OCI-LY1 (cell line): ENCODE measurements around the gene MFSD8.

ENCODE experiments used
- H2AFZ ChIP-seq: fragments of 200-600 bp; sonication (generic), shearing (Covaris generic); 2 replicates; pipeline ENCODE4 v1.6.0; 2014; ENCODE audit warnings: antibody characterized with exemption, mild to moderate bottlenecking, low read length
- H3F3A ChIP-seq: fragments of 200-600 bp; sonication (generic), shearing (Covaris generic); 2 replicates; pipeline ENCODE4 v1.6.0; 2014; ENCODE audit warnings: mild to moderate bottlenecking, antibody characterized with exemption, low read length, moderate library complexity; ENCODE audit not compliant: insufficient read depth
- H3K27ac ChIP-seq: fragments of 200-600 bp; sonication (generic); 2 replicates; pipeline ENCODE4 v1.5.1; 2014; ENCODE audit warnings: low read length, mixed run types, mild to moderate bottlenecking, low read depth; ENCODE audit not compliant: poor library complexity, severe bottlenecking
- H3K27me3 ChIP-seq: fragments of 200-600 bp; sonication (generic); 2 replicates; pipeline ENCODE4 v1.6.0; 2014; ENCODE audit warnings: antibody characterized with exemption, mild to moderate bottlenecking, low read length, moderate library complexity; ENCODE audit not compliant: insufficient read depth
- H3K36me3 ChIP-seq: fragments of 200-600 bp; sonication (generic); 2 replicates; pipeline ENCODE4 v1.6.1; 2014; ENCODE audit warnings: mild to moderate bottlenecking, antibody characterized with exemption, low read length, moderate library complexity, mixed read lengths; ENCODE audit not compliant: insufficient read depth
- H3K4me1 ChIP-seq: fragments of 200-600 bp; sonication (generic); 2 replicates; pipeline ENCODE4 v1.5.1; 2014; ENCODE audit warnings: mild to moderate bottlenecking, low read length, moderate library complexity; ENCODE audit not compliant: insufficient read depth, severe bottlenecking
- H3K4me2 ChIP-seq: fragments of 200-600 bp; sonication (generic), shearing (Covaris generic); 2 replicates; pipeline ENCODE4 v1.6.1; 2014; ENCODE audit warnings: low read length
- H3K4me3 ChIP-seq: fragments of 200-600 bp; sonication (generic); 2 replicates; pipeline ENCODE4 v1.5.1; 2014; ENCODE audit warnings: low read length, low read depth, mild to moderate bottlenecking, mixed read lengths; ENCODE audit not compliant: poor library complexity, severe bottlenecking
- H3K79me2 ChIP-seq: fragments of 200-600 bp; shearing (Covaris generic); 2 replicates; pipeline ENCODE4 v1.6.1; 2016; ENCODE audit warnings: mixed run types, low read length, mixed read lengths; ENCODE audit not compliant: insufficient read depth
- H3K9ac ChIP-seq: fragments of 200-600 bp; sonication (generic), shearing (Covaris generic); 2 replicates; pipeline ENCODE4 v1.6.1; 2014; ENCODE audit warnings: mild to moderate bottlenecking, low read length, mixed read lengths
- H3K9me2 ChIP-seq: fragments of 200-600 bp; sonication (generic), shearing (Covaris generic); 2 replicates; pipeline ENCODE4 v1.6.1; 2014; ENCODE audit warnings: low read depth, mild to moderate bottlenecking, low read length, mixed read lengths
- H3K9me3 ChIP-seq: fragments of 200-600 bp; shearing (Covaris generic); 2 replicates; pipeline ENCODE4 v1.6.1; 2014; ENCODE audit warnings: low read length, mixed read lengths
- H4K20me1 ChIP-seq: fragments of 200-600 bp; sonication (generic), shearing (Covaris generic); 2 replicates; pipeline ENCODE4 v1.6.0; 2016; ENCODE audit warnings: mild to moderate bottlenecking, low read length; ENCODE audit not compliant: insufficient read depth
- EZH2 ChIP-seq: fragments of 200-600 bp; sonication (generic), shearing (Covaris generic); IDR thresholded peaks from 2 replicates; pipeline ENCODE4 v1.8.0; 2017; ENCODE audit warnings: borderline replicate concordance, mixed run types, mild to moderate bottlenecking, antibody characterized with exemption, low read length, moderate library complexity, mixed read lengths
- TF ChIP-seq, protein P1 (sequence below): fragments of 200-600 bp; sonication (generic), shearing (Covaris generic); IDR thresholded peaks from 2 replicates; pipeline ENCODE4 v1.5.1; 2017; ENCODE audit warnings: mild to moderate bottlenecking, antibody characterized with exemption, low read length, moderate library complexity, mixed read lengths

MFSD8 gene

DNA sequence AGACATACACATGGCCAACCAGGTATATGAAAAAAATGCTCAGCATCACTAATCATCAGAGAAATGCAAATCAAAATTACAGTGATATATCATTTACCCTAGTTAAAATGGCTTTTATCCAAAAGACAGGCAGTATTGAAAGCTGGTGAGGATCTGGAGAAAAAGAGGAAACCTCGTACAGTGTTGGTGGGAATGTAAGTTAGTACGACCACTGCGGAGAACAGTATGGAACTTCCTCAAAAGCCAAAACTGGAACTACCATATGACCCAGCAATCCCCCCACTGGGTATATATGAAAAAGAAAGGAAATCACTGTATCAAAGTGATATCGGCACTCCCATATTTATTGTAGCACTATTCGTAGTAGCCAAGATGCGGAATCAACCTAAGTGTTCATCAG lies 23.7 kb upstream of the MFSD8 start:
- H3K36me3 ChIP-seq = peaks cover 37% of the 10 kb centered on the region
- no peak overlapping the region for H3K4me2 ChIP-seq
- no peak overlapping the region for H2AFZ ChIP-seq
- H3K4me3 ChIP-seq = no peak overlapping the region
- H4K20me1 ChIP-seq = no peaks in the 10 kb centered on the region
- H3K79me2 ChIP-seq = no peaks in the 10 kb centered on the region
- H3K27me3 ChIP-seq = no peaks in the 10 kb centered on the region
- no peaks in the 10 kb centered on the region for H3K4me1 ChIP-seq
- no peaks in the 10 kb centered on the region for H3F3A ChIP-seq
- H3K27ac ChIP-seq = no peak overlapping the region
- no peak overlapping the region for H3K9ac ChIP-seq
- H3K9me3 ChIP-seq = no peaks in the 10 kb centered on the region
- no peaks in the 10 kb centered on the region for H3K9me2 ChIP-seq
- TF ChIP-seq EZH2 = no peak

DNA sequence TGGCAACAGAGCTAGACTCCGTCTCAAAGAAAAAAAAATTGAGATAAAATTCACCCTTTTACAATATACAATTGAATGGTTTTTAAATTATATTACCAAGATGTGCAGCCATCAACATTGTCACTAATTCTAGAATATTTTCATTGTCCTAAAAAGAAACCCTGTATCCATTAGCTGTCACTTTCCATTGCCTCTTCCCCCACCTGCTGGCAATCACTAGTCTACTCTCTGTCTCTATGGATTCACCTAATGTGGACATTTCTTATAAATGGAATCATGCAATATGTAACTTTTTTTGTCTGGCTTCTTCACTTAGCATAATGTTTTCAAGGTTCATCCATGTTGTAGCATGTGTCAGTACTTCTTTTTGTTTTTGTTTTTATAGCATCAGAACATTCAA lies 21.0 kb upstream of the MFSD8 start:
- Histone ChIP-seq H3K4me2 (no peak overlapping the region), H3K9me2 (no peaks in the 10 kb centered on the region), H3K4me3 (no peak overlapping the region), H3K27ac (no peak overlapping the region), H3K79me2 (no peaks in the 10 kb centered on the region), H4K20me1 (no peaks in the 10 kb centered on the region), H3K9ac (no peak overlapping the region), H3F3A (no peaks in the 10 kb centered on the region), H3K27me3 (no peaks in the 10 kb centered on the region), H3K9me3 (no peaks in the 10 kb centered on the region), H3K36me3 (peaks cover 35% of the 10 kb centered on the region), H2AFZ (no peak overlapping the region), H3K4me1 (no peaks in the 10 kb centered on the region)
- TF ChIP-seq, protein P1, sequence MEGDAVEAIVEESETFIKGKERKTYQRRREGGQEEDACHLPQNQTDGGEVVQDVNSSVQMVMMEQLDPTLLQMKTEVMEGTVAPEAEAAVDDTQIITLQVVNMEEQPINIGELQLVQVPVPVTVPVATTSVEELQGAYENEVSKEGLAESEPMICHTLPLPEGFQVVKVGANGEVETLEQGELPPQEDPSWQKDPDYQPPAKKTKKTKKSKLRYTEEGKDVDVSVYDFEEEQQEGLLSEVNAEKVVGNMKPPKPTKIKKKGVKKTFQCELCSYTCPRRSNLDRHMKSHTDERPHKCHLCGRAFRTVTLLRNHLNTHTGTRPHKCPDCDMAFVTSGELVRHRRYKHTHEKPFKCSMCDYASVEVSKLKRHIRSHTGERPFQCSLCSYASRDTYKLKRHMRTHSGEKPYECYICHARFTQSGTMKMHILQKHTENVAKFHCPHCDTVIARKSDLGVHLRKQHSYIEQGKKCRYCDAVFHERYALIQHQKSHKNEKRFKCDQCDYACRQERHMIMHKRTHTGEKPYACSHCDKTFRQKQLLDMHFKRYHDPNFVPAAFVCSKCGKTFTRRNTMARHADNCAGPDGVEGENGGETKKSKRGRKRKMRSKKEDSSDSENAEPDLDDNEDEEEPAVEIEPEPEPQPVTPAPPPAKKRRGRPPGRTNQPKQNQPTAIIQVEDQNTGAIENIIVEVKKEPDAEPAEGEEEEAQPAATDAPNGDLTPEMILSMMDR = no peak
- no peak for TF ChIP-seq EZH2

DNA sequence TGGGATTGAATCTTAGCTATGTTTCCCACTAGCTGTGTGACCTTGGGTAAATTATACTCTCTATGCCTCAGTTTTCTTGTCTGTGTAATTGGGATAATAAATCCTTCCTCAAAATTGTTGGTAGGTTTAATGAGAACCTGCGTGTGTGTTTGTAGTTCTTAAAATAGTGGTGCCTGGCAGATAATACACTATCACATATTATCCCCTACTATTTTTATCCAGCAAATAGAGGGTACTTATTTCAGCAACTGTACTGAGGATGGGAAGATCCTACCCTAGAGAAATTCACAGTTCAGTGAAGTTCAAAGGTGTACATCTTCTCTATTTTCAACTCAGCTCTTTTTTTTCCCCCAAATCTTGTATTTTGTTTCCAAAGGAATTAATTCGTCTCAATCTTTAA lies 17.5 kb upstream of the MFSD8 start:
- H3K4me3 ChIP-seq = no peak overlapping the region
- H3K4me2 ChIP-seq = no peak overlapping the region
- H3K27ac ChIP-seq = no peak overlapping the region
- H4K20me1 ChIP-seq = no peaks in the 10 kb centered on the region
- no peaks in the 10 kb centered on the region for H3F3A ChIP-seq
- peaks cover 8% of the 10 kb centered on the region; the same call in 1 of the 2 replicates for H3K9me3 ChIP-seq
- H3K27me3 ChIP-seq = no peaks in the 10 kb centered on the region
- H2AFZ ChIP-seq = no peak overlapping the region
- H3K4me1 ChIP-seq = no peaks in the 10 kb centered on the region
- H3K79me2 ChIP-seq = no peaks in the 10 kb centered on the region
- H3K36me3 ChIP-seq = peaks cover 33% of the 10 kb centered on the region
- no peak for TF ChIP-seq EZH2
- TF ChIP-seq, protein P1 = no peak
- H3K9me2 ChIP-seq = no peaks in the 10 kb centered on the region
- H3K9ac ChIP-seq = no peak overlapping the region

- TF ChIP-seq, protein P1 = no peak
- TF ChIP-seq EZH2 = no peak
- Histone ChIP-seq H3K4me3 (no peak overlapping the region), H3K27ac (no peak overlapping the region), H4K20me1 (no peaks in the 10 kb centered on the region), H3K4me1 (no peaks in the 10 kb centered on the region), H3K27me3 (no peaks in the 10 kb centered on the region), H3K9me3 (peaks cover 8% of the 10 kb centered on the region; the same call in 1 of the 2 replicates), H3K9ac (no peak overlapping the region), H3K79me2 (peaks cover 6% of the 10 kb centered on the region; the same call in 1 of the 2 replicates), H3K36me3 (peaks cover 20% of the 10 kb centered on the region), H3K4me2 (no peak overlapping the region), H3F3A (no peaks in the 10 kb centered on the region), H2AFZ (no peak overlapping the region), H3K9me2 (no peaks in the 10 kb centered on the region)
Observed at GRCh38 chr4:127978930-127979329, 14.0 kb upstream of the MFSD8 start.
